ENCODE data around the gene SLC2A11.

DNA sequence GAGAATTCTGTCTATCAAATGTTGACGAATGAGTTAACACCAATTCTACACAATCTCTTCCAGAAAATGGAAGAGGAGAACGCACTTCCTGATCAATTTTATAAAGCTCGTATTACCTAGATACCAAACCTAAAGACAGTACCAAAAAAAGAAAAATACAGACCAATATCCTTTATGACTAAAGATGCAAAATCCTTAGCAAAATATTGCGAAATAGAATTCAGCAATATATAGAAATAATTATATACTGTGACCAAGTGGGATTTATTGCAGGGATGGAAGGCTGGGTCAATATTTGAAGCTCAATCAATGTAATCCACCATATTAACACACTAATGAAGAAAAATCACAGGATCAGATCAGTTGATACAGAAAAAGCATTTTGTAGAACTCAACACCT, 45.3 kb upstream of the SLC2A11 start:
- no peak for TF ChIP-seq POLR2A (IDR thresholded peaks at IDR 0.05)
- TF ChIP-seq CTCF (IDR thresholded peaks at IDR 0.05), result no peak
